H9 (cell line): Measurements from ENCODE around the gene RNASE7. TPM values are rescaled to one million over a fixed set of nuclear protein-coding genes. Genes with fewer than 3 reads are reported as not detected.

ENCODE experiments used
- DNase-seq: peaks from one replicate; pipeline ENCODE4 v3.0.0-alpha.2; 2017
- H2AFZ ChIP-seq: one replicate; pipeline ENCODE4 v1.6.1; 2013; ENCODE audit warnings: mild to moderate bottlenecking, low read length, control low read depth, moderate library complexity
- H2AK5ac ChIP-seq: 2 replicates; pipeline ENCODE4 v1.6.1; 2013; ENCODE audit warnings: low read length, control low read depth, mixed read lengths; ENCODE audit not compliant: insufficient read length
- H2BK120ac ChIP-seq: one replicate; pipeline ENCODE4 v1.6.1; 2013; ENCODE audit warnings: low read depth, mild to moderate bottlenecking, low read length, control low read depth, inconsistent platforms; ENCODE audit not compliant: poor library complexity, severe bottlenecking
- H2BK12ac ChIP-seq: 2 replicates; pipeline ENCODE4 v1.6.1; 2013; ENCODE audit warnings: low read length, control low read depth, mixed read lengths, low read depth; ENCODE audit not compliant: insufficient read length
- H2BK15ac ChIP-seq: 2 replicates; pipeline ENCODE4 v1.6.1; 2013; ENCODE audit warnings: low read depth, low read length, control low read depth
- H2BK20ac ChIP-seq: one replicate; pipeline ENCODE4 v1.6.1; 2013; ENCODE audit warnings: low read depth, mild to moderate bottlenecking, low read length, control low read depth, inconsistent platforms; ENCODE audit not compliant: poor library complexity, severe bottlenecking
- H2BK5ac ChIP-seq: 2 replicates; pipeline ENCODE4 v1.6.1; 2013; ENCODE audit warnings: low read length, control low read depth, mixed read lengths; ENCODE audit not compliant: insufficient read length
- H3K14ac ChIP-seq: 2 replicates; pipeline ENCODE4 v1.6.1; 2013; ENCODE audit warnings: low read length, control low read depth; ENCODE audit not compliant: insufficient read depth
- H3K18ac ChIP-seq: 2 replicates; pipeline ENCODE4 v1.6.1; 2013; ENCODE audit warnings: low read depth, mild to moderate bottlenecking, mixed read lengths, low read length, control low read depth; ENCODE audit not compliant: insufficient read length
- H3K23ac ChIP-seq: 2 replicates; pipeline ENCODE4 v1.6.1; 2013; ENCODE audit warnings: low read length, control low read depth, mixed read lengths, low read depth; ENCODE audit not compliant: insufficient read length
- H3K23me2 ChIP-seq: 2 replicates; pipeline ENCODE4 v1.6.1; 2013; ENCODE audit warnings: low read depth, mild to moderate bottlenecking, mixed read lengths, low read length, control low read depth; ENCODE audit not compliant: insufficient read length, poor library complexity, severe bottlenecking
- H3K27ac ChIP-seq: 2 replicates; pipeline ENCODE4 v1.5.1; 2013; ENCODE audit warnings: low read length, control low read depth, mixed read lengths, low read depth; ENCODE audit not compliant: insufficient read length
- H3K27me3 ChIP-seq: 2 replicates; pipeline ENCODE4 v1.6.1; 2013; ENCODE audit warnings: low read length, control low read depth, inconsistent platforms; ENCODE audit not compliant: insufficient read depth
- H3K4ac ChIP-seq: 2 replicates; pipeline ENCODE4 v1.6.1; 2013; ENCODE audit warnings: low read depth, mild to moderate bottlenecking, control low read depth, inconsistent platforms, low read length, moderate library complexity
- H3K4me1 ChIP-seq: 2 replicates; pipeline ENCODE4 v1.6.1; 2013; ENCODE audit warnings: low read length, control low read depth, inconsistent platforms; ENCODE audit not compliant: insufficient read depth
- H3K4me2 ChIP-seq: 2 replicates; pipeline ENCODE4 v1.6.1; 2013; ENCODE audit warnings: low read length, control low read depth, mixed read lengths; ENCODE audit not compliant: insufficient read length, insufficient read depth
- H3K56ac ChIP-seq: 2 replicates; pipeline ENCODE4 v1.6.1; 2013; ENCODE audit warnings: low read depth, mild to moderate bottlenecking, mixed read lengths, low read length, control low read depth; ENCODE audit not compliant: insufficient read length
- H3K79me1 ChIP-seq: 2 replicates; pipeline ENCODE4 v1.6.1; 2013; ENCODE audit warnings: low read depth, mild to moderate bottlenecking, moderate library complexity, low read length, control low read depth, inconsistent platforms; ENCODE audit not compliant: insufficient read depth, poor library complexity, severe bottlenecking
- H3K79me2 ChIP-seq: 2 replicates; pipeline ENCODE4 v1.6.1; 2013; ENCODE audit warnings: low read length, control low read depth, inconsistent platforms; ENCODE audit not compliant: insufficient read depth
- H3K9ac ChIP-seq: 2 replicates; pipeline ENCODE4 v1.6.1; 2013; ENCODE audit warnings: low read length, control low read depth, mixed read lengths; ENCODE audit not compliant: insufficient read length; ENCODE audit errors: extremely low read depth
- H3K9me3 ChIP-seq: one replicate; pipeline ENCODE4 v1.6.1; 2013; ENCODE audit warnings: low read depth, low read length, inconsistent platforms; ENCODE audit not compliant: control insufficient read depth
- H3T11ph ChIP-seq: one replicate; pipeline ENCODE4 v1.6.1; 2013; ENCODE audit warnings: mild to moderate bottlenecking, low read length, control low read depth, inconsistent platforms
- H4K20me1 ChIP-seq: one replicate; pipeline ENCODE4 v1.6.1; 2013; ENCODE audit not compliant: control insufficient read depth, insufficient read length, insufficient read depth
- H4K5ac ChIP-seq: 2 replicates; pipeline ENCODE4 v1.6.1; 2013; ENCODE audit warnings: low read depth, mild to moderate bottlenecking, mixed read lengths, low read length, control low read depth; ENCODE audit not compliant: insufficient read length
- H4K8ac ChIP-seq: replicated peaks from 2 replicates; pipeline ENCODE4 v1.6.1; 2013; ENCODE audit warnings: low read length, control low read depth, mixed read lengths, low read depth; ENCODE audit not compliant: insufficient read length
- H4K91ac ChIP-seq: 2 replicates; pipeline ENCODE4 v1.6.1; 2013; ENCODE audit warnings: low read depth, mild to moderate bottlenecking, moderate library complexity, mixed read lengths, low read length, control low read depth; ENCODE audit not compliant: insufficient read length
- H3K27ac Mint-ChIP-seq, 3 experiments: 2 replicates in 2 of 3; 3 replicates in 1 of 3; pipeline ENCODE4 v1.8.0; 2020 to 2021; ENCODE audit warnings: mixed read lengths in 3 of 3, mild to moderate bottlenecking in 1 of 3, moderate library complexity in 1 of 3
- H3K27me3 Mint-ChIP-seq: 2 replicates; pipeline ENCODE4 v1.8.0; 2021; ENCODE audit warnings: low read depth, mild to moderate bottlenecking, moderate library complexity, mixed read lengths
- H3K36me3 Mint-ChIP-seq, 3 experiments: 2 replicates in 2 of 3; 3 replicates in 1 of 3; pipeline ENCODE4 v1.8.0; 2020 to 2021; ENCODE audit warnings: low read depth in 3 of 3, mixed read lengths in 3 of 3; ENCODE audit not compliant: insufficient read depth in 1 of 3
- H3K4me1 Mint-ChIP-seq, 2 experiments: 2 replicates each; pipeline ENCODE4 v1.8.0; 2020; ENCODE audit warnings: mixed read lengths in 2 of 2
- H3K4me3 Mint-ChIP-seq, 2 experiments: 2 replicates in 1 of 2; 3 replicates in 1 of 2; pipeline ENCODE4 v1.8.0; 2020 to 2021; ENCODE audit warnings: mild to moderate bottlenecking in 2 of 2, mixed read lengths in 2 of 2, moderate library complexity in 1 of 2
- H3K9me3 Mint-ChIP-seq, 2 experiments: 2 replicates in 1 of 2; 3 replicates in 1 of 2; pipeline ENCODE4 v1.8.0; 2020; ENCODE audit warnings: mild to moderate bottlenecking in 2 of 2, mixed read lengths in 2 of 2, moderate library complexity in 1 of 2
- WGBS: extraction: QIAGEN DNeasy Blood & Tissue Kit; methylation state at CpG from one replicate; pipeline ENCODE4 v1.1.7; 2013; ENCODE audit warnings: missing lambda C conversion rate, low lambda C conversion rate, mixed read lengths; ENCODE audit not compliant: insufficient read length; ENCODE audit errors: extremely low coverage; 5-methylcytosine and 5-hydroxymethylcytosine counted together
- total RNA-seq: library from RNA; stranded (reverse); gene quantifications from 2 replicates; pipeline ENCODE4 v1.2.1, GENCODE V29; 2021
- TF ChIP-seq, protein P1 (sequence below): fragments of 200-600 bp; sonication (generic); conservative IDR thresholded peaks from 3 replicates; pipeline ENCODE4 v1.8.0; 2021; ENCODE audit warnings: antibody characterized with exemption, mild to moderate bottlenecking

The RNASE7 gene
- total RNA-seq, 1 experiment from 2014 or later = not detected

DNA sequence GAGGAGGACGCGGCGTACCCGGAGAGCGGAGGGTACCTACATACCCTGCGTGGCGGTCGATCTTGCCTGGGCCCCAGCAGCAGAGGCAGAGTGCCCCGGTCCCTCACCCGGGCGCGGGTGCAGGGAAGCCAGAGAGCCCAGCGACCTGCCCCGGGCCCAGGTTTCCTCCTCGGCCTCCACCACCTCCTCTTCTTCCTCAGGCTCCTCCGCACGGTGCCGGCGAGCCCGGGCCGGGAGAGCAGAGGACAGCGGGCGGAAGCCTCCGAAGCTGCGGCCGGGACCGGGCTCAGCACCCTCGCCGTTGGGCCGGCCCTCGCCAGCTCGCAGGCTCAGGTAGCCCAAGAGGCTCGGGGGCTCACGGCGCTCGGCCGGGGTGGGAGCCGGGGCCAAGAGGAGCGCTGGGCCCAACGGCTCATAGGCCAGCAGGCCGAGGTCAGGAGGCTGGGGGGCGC is 49.7 kb downstream of the RNASE7 start:
- no peak overlapping the region for H3K4ac ChIP-seq
- H3K9me3 Mint-ChIP-seq = no peaks in the 10 kb centered on the region; a peak in 2 of 5 replicates
- no peak overlapping the region for H3K27ac ChIP-seq
- no peak overlapping the region for H4K8ac ChIP-seq
- H3K4me1 Mint-ChIP-seq = peaks cover 61% of the 10 kb centered on the region in 2 experiments
- no peak overlapping the region for H2BK5ac ChIP-seq
- WGBS = no CpG with 5 or more reads among the region's 42 CpGs
- H3K27ac Mint-ChIP-seq = peak overlapping the region in 2 of 3 experiments; percentile 81 to 93; a peak in 2 of 7 replicates
- no peak overlapping the region for H4K5ac ChIP-seq
- H3K27me3 ChIP-seq = no peaks in the 10 kb centered on the region
- no peak overlapping the region for H3K9ac ChIP-seq
- no peak overlapping the region for H3T11ph ChIP-seq
- H3K27me3 Mint-ChIP-seq = peaks cover 2% of the 10 kb centered on the region
- peaks cover 8% of the 10 kb centered on the region; the same call in 1 of the 2 replicates for H3K79me2 ChIP-seq
- H3K56ac ChIP-seq = no peak overlapping the region
- H2BK120ac ChIP-seq = no peak overlapping the region
- H3K4me3 Mint-ChIP-seq = peak overlapping the region in 1 of 2 experiments; percentile 43; a peak in 2 of 5 replicates
- no peak overlapping the region for H3K23ac ChIP-seq
- H3K23me2 ChIP-seq = peaks cover 6% of the 10 kb centered on the region
- no peaks in the 10 kb centered on the region for H4K20me1 ChIP-seq
- TF ChIP-seq, protein P1, sequence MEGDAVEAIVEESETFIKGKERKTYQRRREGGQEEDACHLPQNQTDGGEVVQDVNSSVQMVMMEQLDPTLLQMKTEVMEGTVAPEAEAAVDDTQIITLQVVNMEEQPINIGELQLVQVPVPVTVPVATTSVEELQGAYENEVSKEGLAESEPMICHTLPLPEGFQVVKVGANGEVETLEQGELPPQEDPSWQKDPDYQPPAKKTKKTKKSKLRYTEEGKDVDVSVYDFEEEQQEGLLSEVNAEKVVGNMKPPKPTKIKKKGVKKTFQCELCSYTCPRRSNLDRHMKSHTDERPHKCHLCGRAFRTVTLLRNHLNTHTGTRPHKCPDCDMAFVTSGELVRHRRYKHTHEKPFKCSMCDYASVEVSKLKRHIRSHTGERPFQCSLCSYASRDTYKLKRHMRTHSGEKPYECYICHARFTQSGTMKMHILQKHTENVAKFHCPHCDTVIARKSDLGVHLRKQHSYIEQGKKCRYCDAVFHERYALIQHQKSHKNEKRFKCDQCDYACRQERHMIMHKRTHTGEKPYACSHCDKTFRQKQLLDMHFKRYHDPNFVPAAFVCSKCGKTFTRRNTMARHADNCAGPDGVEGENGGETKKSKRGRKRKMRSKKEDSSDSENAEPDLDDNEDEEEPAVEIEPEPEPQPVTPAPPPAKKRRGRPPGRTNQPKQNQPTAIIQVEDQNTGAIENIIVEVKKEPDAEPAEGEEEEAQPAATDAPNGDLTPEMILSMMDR = no peak
- no peak overlapping the region for H2AK5ac ChIP-seq
- H4K91ac ChIP-seq = no peak overlapping the region
- H3K4me2 ChIP-seq = no peak overlapping the region
- no peaks in the 10 kb centered on the region for H3K9me3 ChIP-seq
- no peak overlapping the region for H2BK15ac ChIP-seq
- no peak overlapping the region for H3K18ac ChIP-seq
- peaks cover under 1% of the 10 kb centered on the region for H3K79me1 ChIP-seq
- peaks cover 15% of the 10 kb centered on the region for H3K4me1 ChIP-seq
- DNase-seq = no peak
- no peak overlapping the region for H2BK20ac ChIP-seq
- peaks cover 42 to 58% (median 55%) of the 10 kb centered on the region in 3 experiments for H3K36me3 Mint-ChIP-seq
- H3K14ac ChIP-seq = no peak overlapping the region
- H2BK12ac ChIP-seq = no peak overlapping the region
- H2AFZ ChIP-seq = no peak overlapping the region
